NT2/D1 (cell line): ENCODE results near the gene HAGHL.

Experiments
- SUZ12 ChIP-seq: IDR thresholded peaks from 2 replicates; pipeline ENCODE4 v1.6.1; 2011; ENCODE audit not compliant: insufficient read length, insufficient read depth; ENCODE audit errors: extremely low read depth
- YY1 ChIP-seq: IDR thresholded peaks from 2 replicates; pipeline ENCODE4 v1.6.1; 2011; ENCODE audit not compliant: insufficient read length, insufficient read depth

DNA sequence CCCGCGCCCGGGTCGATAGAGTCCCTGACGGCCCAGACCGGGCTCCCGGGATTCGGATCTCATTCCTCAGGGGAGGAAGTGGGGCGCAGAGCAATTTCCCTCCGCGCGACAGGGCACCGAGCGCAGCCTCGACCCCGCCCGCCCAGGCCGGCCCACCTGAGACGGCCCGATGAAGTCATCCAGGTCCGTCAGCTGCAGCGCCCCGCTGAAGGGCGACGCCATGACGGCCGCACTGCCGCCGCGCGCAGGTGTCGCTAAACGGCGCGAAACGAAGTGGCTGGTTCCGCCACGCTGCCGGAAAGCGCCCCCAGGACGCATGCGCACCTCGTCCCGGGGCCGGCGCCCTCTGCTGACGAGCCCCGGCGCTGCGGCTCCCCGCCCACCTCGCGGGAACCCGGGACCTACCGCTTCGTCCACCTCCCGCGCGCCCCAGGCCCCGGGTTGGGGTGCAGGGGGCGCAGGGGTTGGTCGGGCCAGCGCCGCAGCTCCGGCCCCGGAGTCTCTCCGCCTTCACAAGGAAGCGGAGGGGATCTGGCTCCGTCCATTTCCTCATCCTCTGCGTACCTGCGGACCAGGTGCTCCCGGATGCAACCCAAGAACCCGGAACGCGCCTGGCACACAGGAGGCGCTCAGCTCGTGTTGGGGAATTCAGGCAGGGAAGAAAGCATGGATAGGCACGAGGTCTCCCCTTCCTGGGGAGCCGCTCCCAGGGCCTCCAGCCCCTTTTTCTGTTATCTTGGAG, 14.0 kb downstream of the HAGHL start, which contains the start of gene CIAO3:
- TF ChIP-seq SUZ12 (no peak), YY1 (peak; percentile 93)
